Uterus (tissue), 2 donors: ENCODE measurements around the gene SNX33.

Source experiments
- CTCF ChIP-seq, 4 experiments: fragments of 200-600 bp in 2 of 4; fragments of 450-650 bp in 2 of 4; sonication (generic) in 2 of 4; IDR thresholded peaks; one replicate each; pipeline ENCODE4 v1.5.1; 2016 to 2019; ENCODE audit warnings: antibody characterized with exemption in 4 of 4, mild to moderate bottlenecking in 2 of 4, moderate library complexity in 1 of 4
- POLR2A ChIP-seq, 2 donors: fragments of 450-650 bp; IDR thresholded peaks; one replicate each; pipeline ENCODE4 v1.6.1; 2016; ENCODE audit warnings: antibody characterized with exemption in 2 of 2, mild to moderate bottlenecking in 1 of 2, moderate library complexity in 1 of 2

- TF ChIP-seq CTCF (IDR thresholded peaks at IDR 0.05): no peak
- no peak for TF ChIP-seq POLR2A (IDR thresholded peaks at IDR 0.05)
Observed at GRCh38 chr15:75641603-75642002, 6.1 kb upstream of the SNX33 start.
